WTC11 (cell line): ENCODE data around the gene WDR46. TPM values are rescaled to one million over a fixed set of nuclear protein-coding genes. Genes with fewer than 3 reads are reported as not detected.

Experiments used
- ATAC-seq: fragments of 200-7000 bp; cut with Tn5 transposase; 2 replicates; pipeline ENCODE4 v1.10.0; 2021; ENCODE audit warnings: mild to moderate bottlenecking, moderate library complexity
- CTCF ChIA-PET: fragments of 300-600 bp; sonication (Branson Sonifier 250); formaldehyde crosslinking; loops from one replicate; lab custom pipeline; 2021; ENCODE audit warnings: antibody characterized with exemption; lab: Charles Lee
- POLR2A ChIA-PET: fragments of 350-600 bp; sonication (Branson Sonifier 250); formaldehyde crosslinking; loops from one replicate; lab custom pipeline; 2021; ENCODE audit warnings: antibody characterized with exemption; lab: Charles Lee
- DNase-seq: peaks from one replicate; pipeline ENCODE4 v3.0.0; 2021; ENCODE audit warnings: low spot score
- H3K27ac Mint-ChIP-seq: 2 replicates; pipeline ENCODE4 v1.8.0; 2021; ENCODE audit warnings: mixed read lengths
- H3K27me3 Mint-ChIP-seq: 2 replicates; pipeline ENCODE4 v1.8.0; 2021; ENCODE audit warnings: low read depth, mild to moderate bottlenecking, moderate library complexity, mixed read lengths
- H3K36me3 Mint-ChIP-seq: 2 replicates; pipeline ENCODE4 v1.8.0; 2021; ENCODE audit warnings: mixed read lengths
- H3K4me1 Mint-ChIP-seq: 2 replicates; pipeline ENCODE4 v1.8.0; 2022; ENCODE audit warnings: mixed read lengths
- H3K4me3 Mint-ChIP-seq: 2 replicates; pipeline ENCODE4 v1.8.0; 2021; ENCODE audit warnings: mild to moderate bottlenecking, moderate library complexity, mixed read lengths
- H3K9me3 Mint-ChIP-seq: 2 replicates; pipeline ENCODE4 v1.8.0; 2021; ENCODE audit warnings: mixed read lengths
- ARID4B ChIP-seq: sonication (generic); formaldehyde crosslinking; IDR thresholded peaks from 2 replicates; pipeline ENCODE4 v1.8.0; 2023; ENCODE audit warnings: missing genetic modification reagents, mild to moderate bottlenecking, borderline replicate concordance
- ETV6 ChIP-seq: sonication (generic); formaldehyde crosslinking; IDR thresholded peaks from 2 replicates; pipeline ENCODE4 v1.8.1; 2022; ENCODE audit warnings: mild to moderate bottlenecking, missing genetic modification reagents
- FOXK1 ChIP-seq: sonication (generic); formaldehyde crosslinking; IDR thresholded peaks from 2 replicates; pipeline ENCODE4 v1.8.0; 2022; ENCODE audit warnings: mild to moderate bottlenecking, moderate library complexity, missing genetic modification reagents
- GABPB1 ChIP-seq: sonication (generic); formaldehyde crosslinking; IDR thresholded peaks from 2 replicates; pipeline ENCODE4 v1.8.1; 2023; ENCODE audit warnings: mild to moderate bottlenecking, missing genetic modification reagents
- GRHL2 ChIP-seq: fragments of 250-450 bp; sonication (Bioruptor Pico); IDR thresholded peaks from 2 replicates; pipeline ENCODE4 v1.8.0; 2022; ENCODE audit warnings: mild to moderate bottlenecking, moderate library complexity; ENCODE audit not compliant: insufficient replicate concordance, severe bottlenecking
- KAT7 ChIP-seq: sonication (generic); formaldehyde crosslinking; IDR thresholded peaks from 2 replicates; pipeline ENCODE4 v1.8.1; 2023; ENCODE audit warnings: missing genetic modification reagents, mild to moderate bottlenecking, borderline replicate concordance
- PRRX2 ChIP-seq: fragments of 250-450 bp; sonication (Bioruptor Pico); IDR thresholded peaks from 2 replicates; pipeline ENCODE4 v1.8.0; 2021; ENCODE audit warnings: mild to moderate bottlenecking
- RELA ChIP-seq: sonication (generic); formaldehyde crosslinking; IDR thresholded peaks from 2 replicates; pipeline ENCODE4 v1.8.1; 2022; ENCODE audit warnings: missing genetic modification reagents, mild to moderate bottlenecking, borderline replicate concordance
- RORB ChIP-seq: fragments of 250-450 bp; sonication (Bioruptor Pico); IDR thresholded peaks from 2 replicates; pipeline ENCODE4 v1.9.0; 2021; ENCODE audit warnings: mild to moderate bottlenecking
- SMAD4 ChIP-seq: sonication (generic); formaldehyde crosslinking; IDR thresholded peaks from 2 replicates; pipeline ENCODE4 v1.8.0; 2022; ENCODE audit warnings: mild to moderate bottlenecking, missing genetic modification reagents
- SOX15 ChIP-seq: fragments of 250-450 bp; sonication (Bioruptor Pico); IDR thresholded peaks from 2 replicates; pipeline ENCODE4 v1.9.0; 2021; ENCODE audit warnings: mild to moderate bottlenecking
- SP1 ChIP-seq: sonication (generic); formaldehyde crosslinking; conservative IDR thresholded peaks from 2 replicates; pipeline ENCODE4 v1.8.1; 2022; ENCODE audit warnings: missing genetic modification reagents
- TEAD4 ChIP-seq: sonication (generic); formaldehyde crosslinking; IDR thresholded peaks from 2 replicates; pipeline ENCODE4 v1.8.0; 2022; ENCODE audit warnings: mild to moderate bottlenecking, missing genetic modification reagents
- USF2 ChIP-seq: sonication (generic); formaldehyde crosslinking; IDR thresholded peaks from 2 replicates; pipeline ENCODE4 v1.8.1; 2023; ENCODE audit warnings: mild to moderate bottlenecking, missing genetic modification reagents, moderate library complexity
- ZBTB21 ChIP-seq: sonication (generic); formaldehyde crosslinking; IDR thresholded peaks from 2 replicates; pipeline ENCODE4 v1.8.1; 2023; ENCODE audit warnings: mild to moderate bottlenecking, missing genetic modification reagents, borderline replicate concordance
- total RNA-seq: library from RNA; stranded (reverse); gene quantifications from 3 replicates; pipeline ENCODE4 v1.2.3, GENCODE V29; 2021
- TF ChIP-seq, protein P1 (sequence below): sonication (generic); formaldehyde crosslinking; IDR thresholded peaks from 2 replicates; pipeline ENCODE4 v1.8.0; 2023; ENCODE audit warnings: mild to moderate bottlenecking, missing genetic modification reagents
- TF ChIP-seq, protein P2 (sequence below): sonication (generic); formaldehyde crosslinking; IDR thresholded peaks from 2 replicates; pipeline ENCODE4 v1.8.0; 2022; ENCODE audit warnings: mild to moderate bottlenecking, missing genetic modification reagents
- TF ChIP-seq, protein P3 (sequence below): sonication (generic); formaldehyde crosslinking; IDR thresholded peaks from 2 replicates; pipeline ENCODE4 v1.8.0; 2022; ENCODE audit warnings: mild to moderate bottlenecking, missing genetic modification reagents

The WDR46 gene
- total RNA-seq, 1 experiment from 2014 or later, result 94.5 TPM

- H3K27ac Mint-ChIP-seq, result peak overlapping the region; percentile 79
- peaks cover 16% of the 10 kb centered on the region for H3K36me3 Mint-ChIP-seq
- TF ChIP-seq SMAD4 (CRISPR knock-in tag), result no peak
- TF ChIP-seq, protein P1, sequence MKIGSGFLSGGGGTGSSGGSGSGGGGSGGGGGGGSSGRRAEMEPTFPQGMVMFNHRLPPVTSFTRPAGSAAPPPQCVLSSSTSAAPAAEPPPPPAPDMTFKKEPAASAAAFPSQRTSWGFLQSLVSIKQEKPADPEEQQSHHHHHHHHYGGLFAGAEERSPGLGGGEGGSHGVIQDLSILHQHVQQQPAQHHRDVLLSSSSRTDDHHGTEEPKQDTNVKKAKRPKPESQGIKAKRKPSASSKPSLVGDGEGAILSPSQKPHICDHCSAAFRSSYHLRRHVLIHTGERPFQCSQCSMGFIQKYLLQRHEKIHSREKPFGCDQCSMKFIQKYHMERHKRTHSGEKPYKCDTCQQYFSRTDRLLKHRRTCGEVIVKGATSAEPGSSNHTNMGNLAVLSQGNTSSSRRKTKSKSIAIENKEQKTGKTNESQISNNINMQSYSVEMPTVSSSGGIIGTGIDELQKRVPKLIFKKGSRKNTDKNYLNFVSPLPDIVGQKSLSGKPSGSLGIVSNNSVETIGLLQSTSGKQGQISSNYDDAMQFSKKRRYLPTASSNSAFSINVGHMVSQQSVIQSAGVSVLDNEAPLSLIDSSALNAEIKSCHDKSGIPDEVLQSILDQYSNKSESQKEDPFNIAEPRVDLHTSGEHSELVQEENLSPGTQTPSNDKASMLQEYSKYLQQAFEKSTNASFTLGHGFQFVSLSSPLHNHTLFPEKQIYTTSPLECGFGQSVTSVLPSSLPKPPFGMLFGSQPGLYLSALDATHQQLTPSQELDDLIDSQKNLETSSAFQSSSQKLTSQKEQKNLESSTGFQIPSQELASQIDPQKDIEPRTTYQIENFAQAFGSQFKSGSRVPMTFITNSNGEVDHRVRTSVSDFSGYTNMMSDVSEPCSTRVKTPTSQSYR, result 0 out of 2 replicates have a peak, but pooled peaks have one; percentile 33
- peak; percentile 29; the same call in 1 of the 2 replicates for TF ChIP-seq SP1 (CRISPR knock-in tag)
- TF ChIP-seq PRRX2 (CRISPR knock-in tag), result no peak
- TF ChIP-seq, protein P2, sequence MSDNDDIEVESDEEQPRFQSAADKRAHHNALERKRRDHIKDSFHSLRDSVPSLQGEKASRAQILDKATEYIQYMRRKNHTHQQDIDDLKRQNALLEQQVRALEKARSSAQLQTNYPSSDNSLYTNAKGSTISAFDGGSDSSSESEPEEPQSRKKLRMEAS (CRISPR knock-in tag), result 0 out of 2 replicates have a peak, but pooled peaks have one; percentile 39
- ATAC-seq (peak; percentile 2), DNase-seq (peak; percentile 62)
- no peaks in the 10 kb centered on the region for H3K9me3 Mint-ChIP-seq
- no peaks in the 10 kb centered on the region; the same call in 1 of the 2 replicates for H3K27me3 Mint-ChIP-seq
- H3K4me1 Mint-ChIP-seq, result peaks cover 53% of the 10 kb centered on the region
- ChIA-PET CTCF (interaction anchor here (0.5 kb wide), 1 partner anchor 79 kb away, joined by 3 read pairs; no protein-coding TSS in a partner anchor), POLR2A (no interaction called here)
- H3K4me3 Mint-ChIP-seq, result peak overlapping the region; percentile 93
These were observed 26.1 kb upstream of the WDR46 start for GRCh38 chr6:33314943-33315792.

DNA sequence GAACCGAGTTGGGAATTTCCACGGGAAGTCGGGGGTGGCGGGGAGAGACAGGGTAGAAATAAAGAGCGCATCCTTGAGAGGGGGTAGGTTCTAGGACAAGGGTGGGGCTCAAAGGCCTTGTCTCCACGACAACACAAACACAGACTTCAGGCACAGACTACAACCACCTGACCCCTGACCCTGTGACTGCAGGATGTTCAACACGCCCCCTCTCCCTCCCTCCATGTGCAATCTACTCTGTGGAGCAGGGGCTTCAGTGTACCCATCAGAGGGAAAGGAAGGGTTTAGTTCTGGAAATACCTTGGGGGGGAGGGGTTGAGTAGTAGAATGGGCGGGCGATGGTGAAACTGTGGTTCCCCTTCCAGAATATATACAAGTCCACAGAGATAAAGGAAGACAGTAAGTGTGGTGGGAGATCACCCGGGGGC is 25.5 kb upstream of the WDR46 start:
- peaks cover 46% of the 10 kb centered on the region for H3K4me1 Mint-ChIP-seq
- POLR2A ChIA-PET, result no interaction called here
- CTCF ChIA-PET, result interaction anchor here (0.5 kb wide), 1 partner anchor 79 kb away, joined by 3 read pairs; no protein-coding TSS in a partner anchor
- H3K4me3 Mint-ChIP-seq, result peak overlapping the region; percentile 93
- peaks cover 9% of the 10 kb centered on the region for H3K36me3 Mint-ChIP-seq
- ATAC-seq, result peak; percentile 14
- peak overlapping the region; percentile 79 for H3K27ac Mint-ChIP-seq
- H3K9me3 Mint-ChIP-seq, result no peaks in the 10 kb centered on the region
- TF ChIP-seq, protein P3, sequence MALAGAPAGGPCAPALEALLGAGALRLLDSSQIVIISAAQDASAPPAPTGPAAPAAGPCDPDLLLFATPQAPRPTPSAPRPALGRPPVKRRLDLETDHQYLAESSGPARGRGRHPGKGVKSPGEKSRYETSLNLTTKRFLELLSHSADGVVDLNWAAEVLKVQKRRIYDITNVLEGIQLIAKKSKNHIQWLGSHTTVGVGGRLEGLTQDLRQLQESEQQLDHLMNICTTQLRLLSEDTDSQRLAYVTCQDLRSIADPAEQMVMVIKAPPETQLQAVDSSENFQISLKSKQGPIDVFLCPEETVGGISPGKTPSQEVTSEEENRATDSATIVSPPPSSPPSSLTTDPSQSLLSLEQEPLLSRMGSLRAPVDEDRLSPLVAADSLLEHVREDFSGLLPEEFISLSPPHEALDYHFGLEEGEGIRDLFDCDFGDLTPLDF (CRISPR knock-in tag), result no peak
- TF ChIP-seq USF2 (peak; percentile 35), FOXK1 (CRISPR knock-in tag) (0 out of 2 replicates have a peak, but pooled peaks have one; percentile 20), ZBTB21 (CRISPR knock-in tag) (no peak)
- TF ChIP-seq, all 79 proteins: peak for 2
- H3K27me3 Mint-ChIP-seq, result no peaks in the 10 kb centered on the region; the same call in 1 of the 2 replicates
- peak; percentile 45 for DNase-seq

DNA sequence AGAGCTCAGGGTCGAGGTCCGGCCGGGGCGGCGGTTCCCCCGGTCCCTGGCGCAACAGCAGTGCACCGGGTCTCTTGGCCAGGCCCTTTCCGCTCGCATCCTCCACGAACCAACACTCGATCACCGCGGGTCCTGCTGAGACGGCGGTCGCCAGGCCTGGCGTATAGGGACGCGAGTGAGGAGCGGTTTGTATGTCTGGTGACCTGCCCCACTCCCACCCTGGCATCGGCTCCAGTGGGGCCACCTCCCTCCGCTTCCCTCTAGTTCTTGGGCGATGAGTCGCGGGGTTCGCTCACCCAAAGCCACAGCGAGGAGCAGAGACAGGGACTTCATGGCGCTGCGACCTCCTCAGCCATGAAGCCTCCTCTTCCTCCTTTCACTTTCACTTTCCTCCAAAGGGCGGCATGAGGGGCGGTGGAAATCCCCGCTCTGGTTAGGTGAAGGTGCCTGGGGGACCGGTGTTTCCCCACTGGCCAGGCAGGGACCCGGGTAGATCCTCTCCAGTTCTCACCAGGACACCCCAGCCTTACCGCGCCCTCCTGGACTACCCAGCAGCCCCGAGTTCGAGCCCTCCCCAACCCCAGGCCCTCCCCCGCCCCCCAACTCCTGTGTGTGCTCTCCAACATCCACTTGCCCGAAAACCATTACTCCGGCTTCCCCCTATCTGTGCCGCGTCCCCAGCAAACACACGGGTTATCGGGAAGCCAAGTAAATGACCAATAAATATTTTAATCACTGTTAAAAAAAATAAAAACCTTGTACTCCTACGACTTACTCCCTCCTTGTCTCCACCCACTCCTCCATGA is 24.9 kb upstream of the WDR46 start, which contains the start of gene TAPBP:
Gene TAPBP (minus strand): TSS at position 370 of the 806 bp plus-strand sequence. CDS start 37 bp downstream, at position 333.
- DNase-seq (peak; percentile 54), ATAC-seq (no peak; the same call in 1 of the 2 replicates)
- Mint-ChIP-seq H3K9me3 (no peaks in the 10 kb centered on the region), H3K4me1 (peaks cover 41% of the 10 kb centered on the region), H3K27ac (peak within 1 kb of the TSS; percentile 93), H3K36me3 (peaks cover 5% of the 10 kb centered on the region), H3K27me3 (no peaks in the 10 kb centered on the region; the same call in 1 of the 2 replicates), H3K4me3 (peak within 1 kb of the TSS; percentile 93)
- POLR2A ChIA-PET, result interaction anchor here (0.9 to 1.0 kb wide), 4 partner anchors 11 to 117 kb away, joined by 3 to 5 read pairs (median 4); partner anchors contain the start of gene B3GALT4
- CTCF ChIA-PET, result interaction anchor here (0.5 to 3.7 kb wide), 5 partner anchors 15 to 78 kb away, joined by 3 to 29 read pairs (median 5); partner anchors contain the start of gene RGL2
- TF ChIP-seq KAT7 (CRISPR knock-in tag) (no peak), SP1 (CRISPR knock-in tag) (0 out of 2 replicates have a peak, but pooled peaks have one; percentile 11), GRHL2 (CRISPR knock-in tag) (no peak), ETV6 (CRISPR knock-in tag) (0 out of 2 replicates have a peak, but pooled peaks have one; percentile 19), SOX15 (CRISPR knock-in tag) (no peak), GABPB1 (CRISPR knock-in tag) (peak; percentile 34; the same call in 1 of the 2 replicates), ZBTB21 (CRISPR knock-in tag) (no peak), RELA (CRISPR knock-in tag) (no peak), RORB (CRISPR knock-in tag) (no peak), TEAD4 (no peak), ARID4B (CRISPR knock-in tag) (0 out of 2 replicates have a peak, but pooled peaks have one; percentile 23)
